Stimulated activated CD4-positive, alpha-beta T cell treated with anti-CD3 and anti-CD28 coated beads, Interleukin-12 subunit alpha, Interleukin-12 subunit beta, amount 100 ng/mL, for 48 hours (primary cell): Measurements from ENCODE around the gene SLC17A8.

Source experiments
- DNase-seq, 3 donors: peaks; one replicate each; pipeline ENCODE4 v3.0.0-alpha.2; 2020; ENCODE audit warnings: low read depth in 2 of 3, low spot score in 1 of 3

The SLC17A8 gene

DNA sequence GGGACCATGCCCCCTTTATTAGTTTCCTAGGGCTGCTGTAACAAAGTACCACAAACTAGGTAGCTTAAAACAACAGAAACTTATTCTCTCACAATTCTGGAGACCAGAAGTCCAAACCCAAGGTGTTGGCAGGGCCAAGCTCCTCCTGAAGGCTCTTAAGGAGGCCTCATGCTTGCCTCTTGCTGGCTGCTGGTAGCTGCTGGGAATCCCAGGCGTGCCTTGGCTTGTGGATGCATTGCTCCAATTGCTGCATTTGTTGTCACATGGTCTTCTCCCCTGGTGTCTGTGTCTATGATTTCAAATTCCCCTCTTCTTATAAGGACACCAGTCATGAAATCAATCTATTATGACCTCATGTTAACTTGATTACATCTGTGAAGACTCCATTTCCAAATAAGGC is 11.2 kb downstream of the SLC17A8 start:
- no peak for DNase-seq

GRCh38 chr12:100371146-100371545 is 14.3 kb downstream of the SLC17A8 start:
- no peak for DNase-seq

GRCh38 chr12:100372853-100373640 is 16.2 kb downstream of the SLC17A8 start:
- no peak for DNase-seq

DNA sequence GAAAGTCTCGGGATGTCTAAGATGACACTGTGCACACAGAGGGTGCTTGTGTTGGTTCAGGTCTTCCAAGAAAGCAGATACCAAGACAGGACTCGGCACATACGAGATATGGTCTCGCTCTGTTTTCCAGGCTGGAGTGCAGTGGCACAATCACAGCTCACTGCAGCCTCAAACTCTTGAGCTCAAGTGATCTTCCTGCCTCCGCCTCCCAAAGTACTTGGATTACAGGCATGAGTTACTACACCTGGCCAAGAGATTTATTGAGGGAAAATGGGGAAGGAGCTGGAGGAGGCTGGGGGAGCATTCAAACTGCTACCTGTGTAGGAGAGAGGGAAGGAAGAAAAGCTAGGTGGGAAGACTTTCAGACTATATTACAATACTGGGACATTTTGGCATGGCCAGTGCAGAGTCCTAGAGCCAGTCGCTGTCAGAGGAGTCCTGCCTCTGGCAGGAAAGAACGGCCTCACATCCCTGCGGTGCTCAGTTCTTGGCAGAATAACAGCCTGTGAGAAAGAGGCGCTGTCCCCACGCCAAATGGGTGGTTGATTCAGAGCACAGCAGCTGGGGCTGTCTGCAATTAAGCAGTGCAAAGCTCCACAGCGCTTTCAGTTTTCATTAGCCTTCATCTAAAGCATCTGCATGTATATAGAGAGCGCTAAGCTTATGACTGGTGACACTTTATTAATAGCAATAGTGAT is 18.3 kb downstream of the SLC17A8 start:
- no peak for DNase-seq

GRCh38 chr12:100376161-100376560 is 19.3 kb downstream of the SLC17A8 start:
- DNase-seq: no peak

DNA sequence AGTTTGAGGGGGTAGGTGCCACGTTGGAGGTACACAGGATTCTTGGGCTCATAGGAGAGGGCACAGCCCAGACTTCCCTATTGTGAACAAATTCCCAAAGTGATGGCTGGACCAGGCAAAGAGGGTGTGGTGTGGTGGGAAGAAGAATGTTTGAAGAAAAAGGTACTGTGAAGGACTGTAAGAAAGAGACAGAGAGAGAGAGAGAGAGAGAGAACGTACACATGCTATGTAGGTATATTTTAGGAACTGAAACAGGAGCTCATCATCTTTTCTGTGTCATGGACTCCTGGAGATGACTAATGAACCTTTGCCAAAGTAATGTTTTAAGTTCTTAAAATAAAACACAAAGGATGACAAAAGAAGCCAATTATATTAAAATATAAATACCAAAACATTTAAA is 24.5 kb downstream of the SLC17A8 start:
- no peak for DNase-seq

DNA sequence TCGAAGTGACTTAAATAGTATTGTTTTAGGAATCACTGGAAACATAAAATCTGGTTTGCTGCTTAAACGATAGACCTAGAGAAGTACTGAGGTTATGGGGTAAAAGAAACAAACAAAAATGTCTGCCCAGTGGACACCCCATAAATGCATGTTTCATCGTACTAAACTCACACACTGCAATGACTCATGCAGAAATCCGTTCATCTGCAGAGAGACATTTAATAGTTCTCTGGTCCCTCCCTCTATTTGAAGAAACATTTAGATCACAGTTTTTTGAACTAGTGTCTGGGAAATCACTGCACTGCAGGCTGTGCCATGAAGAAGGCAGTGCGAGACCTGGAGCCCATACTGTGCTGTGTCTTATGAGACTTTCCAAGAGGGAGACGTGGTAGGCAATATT is 25.5 kb downstream of the SLC17A8 start:
- no peak for DNase-seq

GRCh38 chr12:100383586-100384558 is 27.0 kb downstream of the SLC17A8 start:
- no peak for DNase-seq

- no peak for DNase-seq
Measured at GRCh38 chr12:100384559-100384935, 27.7 kb downstream of the SLC17A8 start.

- no peak for DNase-seq
Measured at GRCh38 chr12:100388382-100388781, 31.5 kb downstream of the SLC17A8 start.

DNA sequence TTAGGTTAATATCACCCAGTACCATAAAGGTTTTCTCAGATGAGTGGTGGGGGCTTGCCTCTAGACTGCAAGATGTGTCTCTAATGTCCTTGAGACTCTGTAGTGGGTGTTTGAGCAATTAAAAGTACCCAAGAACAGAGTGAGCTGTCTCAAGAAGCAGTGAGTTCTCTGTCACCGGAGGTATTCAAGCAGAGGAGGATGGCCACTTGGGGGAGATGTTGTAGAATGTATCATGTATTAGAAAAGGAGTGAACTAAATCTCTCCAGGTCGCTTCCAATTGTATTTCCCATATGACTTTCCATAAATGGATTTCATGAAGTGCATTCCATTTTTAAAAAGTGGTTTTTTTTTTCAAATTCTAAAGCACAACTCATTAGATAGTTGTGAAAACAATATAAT is 35.0 kb downstream of the SLC17A8 start:
- no peak for DNase-seq

DNA sequence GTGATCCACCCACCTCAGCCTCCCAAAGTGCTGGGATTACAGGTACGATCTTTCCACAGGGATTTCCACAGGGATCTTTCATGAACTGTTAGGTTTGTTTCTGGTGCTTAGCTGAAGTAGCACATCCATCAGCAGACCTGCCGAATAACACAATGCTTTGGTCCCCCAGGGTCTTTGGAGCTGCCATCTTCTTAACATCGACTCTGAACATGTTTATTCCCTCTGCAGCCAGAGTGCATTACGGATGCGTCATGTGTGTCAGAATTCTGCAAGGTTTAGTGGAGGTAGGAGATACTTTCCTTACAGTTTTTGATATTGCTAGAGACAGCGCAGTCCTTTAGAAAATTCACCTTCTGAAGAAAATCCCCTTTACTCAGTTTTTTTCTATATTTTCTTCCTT is 36.3 kb downstream of the SLC17A8 start:
- no peak for DNase-seq

DNA sequence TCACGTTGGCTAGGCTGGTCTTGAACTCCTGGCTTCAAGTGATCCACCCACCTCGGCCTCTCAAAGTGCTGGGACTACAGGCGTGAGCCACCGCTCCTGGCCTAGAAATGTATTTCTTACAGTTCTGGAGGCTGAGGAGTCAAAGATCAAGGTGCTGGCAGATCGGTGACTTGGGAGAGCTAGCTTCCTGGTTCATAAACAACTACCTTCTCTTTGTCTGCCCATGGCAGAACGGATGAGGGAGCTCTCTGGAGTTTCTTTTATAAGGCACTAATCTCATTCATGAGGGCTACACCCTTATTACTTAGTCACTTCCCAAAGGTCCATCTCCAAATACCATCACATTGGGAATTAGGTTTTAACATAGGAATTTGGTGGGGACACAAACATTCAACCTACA is 38.9 kb downstream of the SLC17A8 start:
- no peak for DNase-seq

DNA sequence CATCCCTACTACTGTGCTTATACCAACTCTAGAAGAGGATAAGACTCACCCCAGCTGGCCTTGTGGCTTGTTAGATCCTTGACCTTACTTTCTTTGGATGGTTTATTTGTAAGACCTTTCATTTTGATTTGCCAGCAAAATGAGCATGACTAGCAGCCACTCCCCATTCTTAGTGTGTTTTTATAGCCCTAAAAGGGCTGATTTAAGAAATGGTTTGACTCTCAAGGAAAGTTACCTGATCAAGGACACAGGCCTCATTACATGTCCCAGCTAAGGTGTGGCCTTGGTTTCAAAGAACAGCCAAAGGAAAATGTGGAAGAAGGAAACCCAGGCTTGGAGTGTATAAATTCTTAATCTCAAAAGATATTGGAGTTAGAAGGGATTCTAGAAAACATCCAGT is 41.4 kb downstream of the SLC17A8 start:
- DNase-seq: no peak

GRCh38 chr12:100399095-100399494 is 42.2 kb downstream of the SLC17A8 start:
- DNase-seq: no peak

GRCh38 chr12:100401660-100402059 is 44.8 kb downstream of the SLC17A8 start:
- DNase-seq: no peak

GRCh38 chr12:100402763-100403162 is 45.9 kb downstream of the SLC17A8 start:
- no peak for DNase-seq

DNA sequence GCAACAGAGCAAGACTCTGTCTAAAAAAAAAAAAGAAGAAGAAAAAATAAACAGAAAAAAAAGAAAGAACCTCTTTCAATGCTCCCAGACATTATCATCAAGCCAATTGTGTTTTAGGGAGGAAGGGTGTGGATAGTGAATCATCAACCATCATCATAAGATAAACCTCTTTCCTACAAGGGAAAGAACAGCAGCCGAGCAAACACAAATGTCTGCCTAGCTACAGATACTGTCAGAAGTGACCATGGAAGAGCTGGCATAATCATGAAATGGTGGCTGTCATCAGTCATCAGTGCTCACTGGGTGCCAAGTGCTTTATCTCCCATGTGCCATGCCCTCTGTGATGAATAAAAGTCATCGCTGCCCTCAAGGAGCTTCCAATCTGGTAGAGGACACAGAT is 46.6 kb downstream of the SLC17A8 start:
- DNase-seq: no peak

DNA sequence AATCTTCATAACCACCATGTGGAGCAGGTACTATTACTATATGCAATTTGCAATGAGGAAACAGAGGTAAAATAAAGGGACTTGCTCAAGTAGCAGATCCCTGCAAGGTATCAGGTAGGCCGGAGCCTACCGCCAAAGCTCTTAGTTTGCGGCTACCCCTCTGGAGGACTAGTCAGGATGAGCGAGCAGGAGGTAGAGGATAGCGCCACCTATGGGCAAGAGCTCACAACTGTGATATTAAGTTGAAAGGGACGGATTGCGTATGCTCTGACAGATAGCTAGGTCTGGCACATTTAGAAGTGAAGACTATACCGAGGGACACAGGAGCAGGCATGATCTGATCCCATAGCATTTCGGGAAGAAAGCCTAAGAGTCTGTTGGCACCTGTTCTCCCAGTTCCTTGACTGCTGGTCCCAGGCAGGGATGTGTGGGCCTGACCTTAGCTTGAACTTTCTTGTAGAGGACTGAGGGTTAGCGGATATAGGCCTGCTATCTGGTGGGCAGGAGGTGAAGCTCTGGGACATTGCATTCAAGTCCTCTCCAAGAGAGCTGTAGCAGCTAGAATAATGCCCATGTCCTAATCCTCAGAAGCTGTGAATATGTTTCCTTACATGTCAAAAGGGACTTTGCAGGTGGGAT is 48.0 kb downstream of the SLC17A8 start:
- DNase-seq: peak; percentile 16 to 43 (median 20)

DNA sequence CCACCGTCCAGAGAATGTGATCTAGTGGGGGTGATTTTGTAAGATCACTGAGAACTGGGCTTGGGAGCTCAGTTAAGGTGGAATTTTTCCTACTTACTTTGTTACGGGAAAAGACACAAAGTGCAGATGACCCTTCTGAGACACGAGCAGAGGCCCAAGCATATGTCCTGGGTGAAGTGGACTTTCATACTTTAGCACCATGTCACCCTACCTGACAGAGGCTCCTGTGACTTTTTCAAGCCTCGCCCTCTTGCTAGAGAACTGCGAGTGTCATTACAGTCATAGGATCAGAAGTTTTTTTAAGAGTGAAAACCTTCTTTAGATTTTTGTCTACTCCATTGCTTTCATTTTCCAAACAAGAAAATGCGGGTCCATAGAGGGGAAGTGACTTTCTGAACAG is 56.1 kb downstream of the SLC17A8 start:
- DNase-seq: no peak

GRCh38 chr12:100414739-100415138 is 57.9 kb downstream of the SLC17A8 start:
- no peak for DNase-seq
